NT2/D1 (cell line): Measurements from ENCODE around the gene FAM170A.

Source experiments
- DNase-seq: peaks from one replicate; pipeline ENCODE4 v3.0.0-alpha.2; 2011; ENCODE audit warnings: low read depth, low spot score
- H3K27me3 ChIP-seq: 2 replicates; pipeline ENCODE4 v1.6.0; 2011; ENCODE audit warnings: mild to moderate bottlenecking; ENCODE audit not compliant: insufficient read length, insufficient read depth
- H3K36me3 ChIP-seq: 2 replicates; pipeline ENCODE4 v1.6.1; 2011; ENCODE audit warnings: mild to moderate bottlenecking, low read length, mixed read lengths; ENCODE audit not compliant: insufficient read depth, insufficient read length
- H3K4me1 ChIP-seq: 2 replicates; pipeline ENCODE4 v1.5.1; 2011; ENCODE audit not compliant: insufficient read depth, insufficient read length
- H3K4me3 ChIP-seq: 2 replicates; pipeline ENCODE4 v1.5.1; 2011; ENCODE audit warnings: low read depth; ENCODE audit not compliant: insufficient read length
- H3K9ac ChIP-seq: 2 replicates; pipeline ENCODE4 v1.6.0; 2011; ENCODE audit warnings: low read depth; ENCODE audit not compliant: insufficient read length
- H3K9me3 ChIP-seq: 2 replicates; pipeline ENCODE4 v1.5.1; 2011; ENCODE audit warnings: mild to moderate bottlenecking, low read length; ENCODE audit not compliant: insufficient read depth
- SUZ12 ChIP-seq: IDR thresholded peaks from 2 replicates; pipeline ENCODE4 v1.6.1; 2011; ENCODE audit not compliant: insufficient read length, insufficient read depth; ENCODE audit errors: extremely low read depth
- YY1 ChIP-seq: IDR thresholded peaks from 2 replicates; pipeline ENCODE4 v1.6.1; 2011; ENCODE audit not compliant: insufficient read length, insufficient read depth
- ZNF274 ChIP-seq: IDR thresholded peaks from 2 replicates; pipeline ENCODE4 v1.6.1; 2011; ENCODE audit warnings: mild to moderate bottlenecking, low read depth, low read length

The FAM170A gene

GRCh38 chr5:119678351-119679028 is 49.1 kb downstream of the FAM170A start:
- no peak for DNase-seq
- Histone ChIP-seq H3K27me3 (no peaks in the 10 kb centered on the region), H3K4me1 (no peaks in the 10 kb centered on the region), H3K4me3 (no peak overlapping the region), H3K36me3 (no peaks in the 10 kb centered on the region), H3K9ac (no peak overlapping the region), H3K9me3 (no peaks in the 10 kb centered on the region)
- TF ChIP-seq YY1 (no peak), SUZ12 (no peak)

- TF ChIP-seq YY1 (no peak), ZNF274 (no peak), SUZ12 (no peak)
- Histone ChIP-seq H3K4me1 (no peaks in the 10 kb centered on the region), H3K9me3 (no peaks in the 10 kb centered on the region), H3K9ac (no peak overlapping the region), H3K4me3 (no peak overlapping the region), H3K27me3 (no peaks in the 10 kb centered on the region), H3K36me3 (no peaks in the 10 kb centered on the region)
- no peak for DNase-seq
These were observed 50.7 kb downstream of the FAM170A start for GRCh38 chr5:119680080-119680479.

DNA sequence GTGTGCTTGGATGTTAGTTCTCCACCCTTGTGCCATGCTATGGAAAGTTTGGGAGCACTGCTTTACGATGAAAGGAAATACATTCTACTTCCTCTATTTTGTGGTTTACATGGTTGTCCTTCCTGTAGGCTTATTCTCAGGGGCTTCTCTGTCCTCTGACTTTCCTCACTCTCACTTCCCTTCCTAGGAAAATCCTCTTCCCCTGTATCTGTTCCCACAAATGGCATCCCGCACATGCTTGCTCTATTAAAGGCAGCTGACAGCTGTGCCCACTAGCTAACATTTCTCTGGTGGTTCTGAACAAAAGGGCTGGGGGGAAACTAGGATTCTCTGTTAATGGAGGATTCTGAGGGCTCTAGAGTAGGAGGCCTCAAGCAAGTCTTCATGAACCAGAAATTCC is 52.4 kb downstream of the FAM170A start:
- Histone ChIP-seq H3K4me1 (no peaks in the 10 kb centered on the region), H3K36me3 (no peaks in the 10 kb centered on the region), H3K4me3 (no peak overlapping the region), H3K9ac (no peak overlapping the region), H3K9me3 (no peaks in the 10 kb centered on the region), H3K27me3 (no peaks in the 10 kb centered on the region)
- no peak for DNase-seq
- TF ChIP-seq SUZ12, result no peak
- no peak for TF ChIP-seq ZNF274
- no peak for TF ChIP-seq YY1

- H3K9ac ChIP-seq, result no peak overlapping the region
- H3K27me3 ChIP-seq, result no peaks in the 10 kb centered on the region
- no peaks in the 10 kb centered on the region for H3K4me1 ChIP-seq
- no peaks in the 10 kb centered on the region for H3K36me3 ChIP-seq
- DNase-seq, result no peak
- H3K4me3 ChIP-seq, result no peak overlapping the region
- no peaks in the 10 kb centered on the region for H3K9me3 ChIP-seq
- TF ChIP-seq ZNF274, result no peak
- TF ChIP-seq SUZ12, result no peak
- no peak for TF ChIP-seq YY1
These were observed 53.0 kb downstream of the FAM170A start for GRCh38 chr5:119682372-119682771.
